ENCODE data around the gene ADAMTS20.

The ADAMTS20 gene

DNA sequence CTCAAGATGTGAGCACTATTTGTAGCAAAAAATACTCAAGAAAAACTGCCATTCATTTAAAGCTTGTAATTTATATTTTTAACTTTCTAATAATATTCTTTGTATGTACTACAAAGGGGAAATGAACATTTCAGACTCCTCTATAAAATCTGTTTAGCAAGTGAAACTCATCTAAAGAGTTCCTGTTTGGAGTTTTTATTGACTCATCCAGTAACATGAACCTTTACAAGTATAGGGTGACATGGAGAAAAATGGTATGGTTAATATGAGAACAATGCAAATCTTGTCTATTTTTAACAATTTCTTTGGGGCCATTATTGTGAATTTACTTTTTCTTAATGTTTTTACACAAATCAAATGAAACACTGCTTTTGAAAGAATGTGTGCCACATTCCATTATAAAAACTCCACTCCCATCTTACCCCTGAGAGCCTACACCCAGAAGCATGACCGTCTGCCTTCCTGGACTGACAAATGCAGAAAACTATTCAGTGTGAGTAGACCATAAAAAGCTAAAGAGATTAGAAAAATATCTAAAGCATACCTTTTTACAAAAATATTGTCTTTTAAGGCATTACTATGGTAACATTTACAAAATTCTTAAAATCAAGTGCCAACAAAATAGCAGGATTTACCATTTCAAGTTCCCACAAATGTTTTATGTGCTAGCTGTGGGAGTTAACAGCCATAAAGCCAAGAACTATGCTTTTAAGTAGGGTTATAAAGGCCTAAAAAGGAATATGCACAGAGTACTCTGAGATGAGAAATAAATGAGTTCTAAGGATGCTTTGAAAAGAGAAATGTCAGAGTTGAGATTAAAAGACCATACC, 144.0 kb downstream of the ADAMTS20 start:
- TF ChIP-seq, protein P1, sequence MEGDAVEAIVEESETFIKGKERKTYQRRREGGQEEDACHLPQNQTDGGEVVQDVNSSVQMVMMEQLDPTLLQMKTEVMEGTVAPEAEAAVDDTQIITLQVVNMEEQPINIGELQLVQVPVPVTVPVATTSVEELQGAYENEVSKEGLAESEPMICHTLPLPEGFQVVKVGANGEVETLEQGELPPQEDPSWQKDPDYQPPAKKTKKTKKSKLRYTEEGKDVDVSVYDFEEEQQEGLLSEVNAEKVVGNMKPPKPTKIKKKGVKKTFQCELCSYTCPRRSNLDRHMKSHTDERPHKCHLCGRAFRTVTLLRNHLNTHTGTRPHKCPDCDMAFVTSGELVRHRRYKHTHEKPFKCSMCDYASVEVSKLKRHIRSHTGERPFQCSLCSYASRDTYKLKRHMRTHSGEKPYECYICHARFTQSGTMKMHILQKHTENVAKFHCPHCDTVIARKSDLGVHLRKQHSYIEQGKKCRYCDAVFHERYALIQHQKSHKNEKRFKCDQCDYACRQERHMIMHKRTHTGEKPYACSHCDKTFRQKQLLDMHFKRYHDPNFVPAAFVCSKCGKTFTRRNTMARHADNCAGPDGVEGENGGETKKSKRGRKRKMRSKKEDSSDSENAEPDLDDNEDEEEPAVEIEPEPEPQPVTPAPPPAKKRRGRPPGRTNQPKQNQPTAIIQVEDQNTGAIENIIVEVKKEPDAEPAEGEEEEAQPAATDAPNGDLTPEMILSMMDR (IDR thresholded peaks at IDR 0.05; ENCODE audit: low read depth, low read length, missing control alignments) = no peak
- H3K4me3 ChIP-seq (replicated peaks; ENCODE audit: low read depth, low read length) = no peak overlapping the region
- no peak for DNase-seq (ENCODE audit: extremely low read depth, low read depth)

DNA sequence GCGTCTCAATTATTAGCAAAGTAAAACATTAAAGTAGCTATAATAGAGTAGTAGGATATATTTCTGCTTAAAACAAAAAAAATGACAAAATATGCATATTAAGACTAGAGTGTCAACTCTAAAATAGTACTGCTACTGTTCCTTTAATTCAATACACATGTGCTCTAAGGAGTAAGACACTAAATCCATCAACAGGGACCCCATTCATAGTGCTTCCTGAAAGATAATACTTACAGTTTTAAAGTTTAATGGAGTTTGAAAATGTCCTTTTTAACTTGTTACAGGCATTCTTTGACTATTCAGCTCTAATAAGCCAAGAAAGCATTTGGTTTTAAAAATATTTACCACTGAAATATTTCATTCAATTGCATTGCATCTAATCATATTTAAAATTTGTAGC, 145.2 kb downstream of the ADAMTS20 start:
- no peak for DNase-seq (ENCODE audit: extremely low read depth, low read depth)
- H3K4me3 ChIP-seq (replicated peaks; ENCODE audit: low read depth, low read length) = no peak overlapping the region
- TF ChIP-seq, protein P1 (IDR thresholded peaks at IDR 0.05; ENCODE audit: low read depth, low read length, missing control alignments) = no peak

DNA sequence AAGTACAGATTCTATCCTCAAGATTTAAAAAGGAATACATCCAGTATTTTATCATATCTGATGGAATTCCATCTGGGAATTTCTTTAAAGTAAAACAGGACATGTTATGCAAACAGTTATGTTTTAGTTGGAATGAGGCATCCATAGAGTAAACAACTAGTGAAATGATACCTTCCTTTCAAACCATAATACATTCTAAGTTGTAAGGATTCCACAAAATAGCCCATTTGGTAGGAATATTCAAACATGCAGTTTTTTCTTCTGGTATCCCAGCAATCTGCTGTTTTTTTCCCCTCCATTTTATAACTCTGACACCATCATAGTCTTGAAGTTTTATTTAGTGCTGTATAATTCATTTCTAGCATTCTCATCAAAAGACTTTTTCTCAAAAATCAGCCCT, 149.6 kb downstream of the ADAMTS20 start:
- no peak for DNase-seq (ENCODE audit: extremely low read depth, low read depth)
- TF ChIP-seq, protein P1 (IDR thresholded peaks at IDR 0.05; ENCODE audit: low read depth, low read length, missing control alignments) = no peak
- no peak overlapping the region for H3K4me3 ChIP-seq (replicated peaks; ENCODE audit: low read depth, low read length)

DNA sequence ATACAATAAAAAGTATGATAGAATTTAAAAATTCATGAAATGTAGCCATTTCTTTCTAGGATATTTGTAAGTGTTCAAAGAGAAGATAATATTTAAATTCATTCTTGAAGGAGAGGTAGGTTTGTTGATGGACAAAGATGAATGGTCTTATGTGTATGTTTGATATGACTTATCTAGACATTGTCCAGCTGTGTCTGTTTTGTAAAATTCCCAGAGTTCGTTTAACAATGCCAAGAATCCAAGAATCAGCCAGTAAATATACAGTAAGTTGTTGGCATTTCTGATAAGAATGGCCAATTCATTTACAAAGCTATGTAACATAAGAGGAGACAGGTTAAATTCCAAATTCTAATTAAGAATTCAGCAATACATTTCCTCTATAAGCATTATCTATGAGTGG, 150.9 kb downstream of the ADAMTS20 start:
- H3K4me3 ChIP-seq (replicated peaks; ENCODE audit: low read depth, low read length) = no peak overlapping the region
- no peak for DNase-seq (ENCODE audit: extremely low read depth, low read depth)
- TF ChIP-seq, protein P1 (IDR thresholded peaks at IDR 0.05; ENCODE audit: low read depth, low read length, missing control alignments) = no peak

DNA sequence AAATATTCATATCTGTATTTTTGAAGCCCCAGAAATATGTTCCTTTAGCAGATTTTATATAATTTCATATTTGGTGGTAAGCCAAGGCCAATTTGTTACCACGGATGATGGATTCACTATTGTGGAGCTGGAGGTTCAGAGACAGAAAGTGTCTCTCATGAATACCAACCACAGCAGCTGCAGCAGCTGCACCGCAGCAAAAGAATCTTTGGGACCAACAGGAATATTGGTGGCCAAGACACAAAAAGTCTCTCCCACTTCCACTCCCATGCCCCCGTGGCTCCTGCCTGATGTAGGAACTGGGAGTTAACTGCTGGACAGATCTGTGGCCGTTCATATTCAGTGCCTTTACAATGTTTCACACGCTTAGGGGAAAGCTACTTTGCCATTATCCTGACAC, 155.3 kb downstream of the ADAMTS20 start:
- DNase-seq (ENCODE audit: extremely low read depth, low read depth) = no peak
- TF ChIP-seq, protein P1 (IDR thresholded peaks at IDR 0.05; ENCODE audit: low read depth, low read length, missing control alignments) = no peak

DNA sequence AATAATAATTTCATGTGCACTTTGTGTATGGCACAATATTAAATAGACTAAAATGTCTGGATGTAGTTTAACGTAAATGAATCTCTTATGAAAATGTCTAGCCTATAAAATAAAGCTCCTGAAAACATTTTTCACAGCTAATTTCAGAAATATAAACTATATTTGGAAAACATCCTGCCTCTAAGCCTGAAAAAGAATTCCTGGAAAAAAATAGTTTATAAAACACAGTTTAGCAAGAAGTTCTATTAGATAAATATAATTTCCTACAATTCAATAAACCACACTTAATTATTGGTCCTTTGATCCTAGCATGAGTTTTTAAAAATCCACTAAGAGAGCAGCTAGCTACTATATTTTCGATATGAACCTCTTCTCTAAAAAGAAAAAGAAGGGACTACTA, 159.9 kb downstream of the ADAMTS20 start:
- no peak for DNase-seq (ENCODE audit: extremely low read depth, low read depth)
- TF ChIP-seq, protein P1 (IDR thresholded peaks at IDR 0.05; ENCODE audit: low read depth, low read length, missing control alignments) = no peak
- no peak overlapping the region for H3K4me3 ChIP-seq (replicated peaks; ENCODE audit: low read depth, low read length)

More for the DNA sequence above, 155.3 kb downstream of the ADAMTS20 start:
- H3K4me3 ChIP-seq (replicated peaks; ENCODE audit: low read depth, low read length) = no peak overlapping the region
